ENCODE measurements around the gene TM2D1.

Gene TM2D1

DNA sequence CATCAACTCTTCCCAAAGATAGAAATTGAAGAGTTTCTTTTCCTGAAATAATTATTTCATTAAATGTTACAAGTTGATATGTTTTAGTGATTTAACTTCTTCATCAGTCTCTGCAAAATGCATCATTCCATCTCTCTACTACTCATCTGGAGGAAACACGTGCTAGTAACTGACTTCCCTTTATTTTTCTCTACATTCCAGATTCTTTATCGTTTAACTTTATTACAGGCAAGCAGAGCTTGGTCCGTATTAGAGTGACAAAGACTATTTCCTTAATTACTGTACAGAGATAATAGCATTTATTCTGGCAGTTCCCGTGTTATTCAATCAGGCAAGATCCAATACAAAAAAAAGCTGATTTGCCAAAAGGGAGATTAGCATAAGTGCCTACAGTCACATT lies 88.6 kb downstream of the TM2D1 start:
- H3K4me3 ChIP-seq (ENCODE audit: low read length), result no peak overlapping the region

DNA sequence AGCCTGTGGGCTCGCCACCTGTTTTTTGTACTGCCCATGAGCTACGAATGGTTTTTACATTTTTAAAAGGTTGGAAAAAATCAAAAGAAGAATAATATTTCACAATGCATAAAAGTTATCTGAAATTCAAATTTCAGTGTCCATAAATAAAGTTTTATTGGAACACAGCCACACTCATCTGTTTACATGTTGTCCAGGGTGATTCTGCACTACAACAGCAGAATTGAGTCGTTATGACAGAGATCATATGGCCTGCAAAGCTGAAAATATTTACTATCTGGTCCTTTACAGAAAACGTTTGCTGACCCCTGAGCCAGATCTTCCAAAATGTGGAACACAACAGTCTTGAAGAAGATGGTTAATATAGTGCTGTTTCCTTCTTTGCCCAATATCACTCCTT lies 89.4 kb downstream of the TM2D1 start:
- TF ChIP-seq, protein P1, sequence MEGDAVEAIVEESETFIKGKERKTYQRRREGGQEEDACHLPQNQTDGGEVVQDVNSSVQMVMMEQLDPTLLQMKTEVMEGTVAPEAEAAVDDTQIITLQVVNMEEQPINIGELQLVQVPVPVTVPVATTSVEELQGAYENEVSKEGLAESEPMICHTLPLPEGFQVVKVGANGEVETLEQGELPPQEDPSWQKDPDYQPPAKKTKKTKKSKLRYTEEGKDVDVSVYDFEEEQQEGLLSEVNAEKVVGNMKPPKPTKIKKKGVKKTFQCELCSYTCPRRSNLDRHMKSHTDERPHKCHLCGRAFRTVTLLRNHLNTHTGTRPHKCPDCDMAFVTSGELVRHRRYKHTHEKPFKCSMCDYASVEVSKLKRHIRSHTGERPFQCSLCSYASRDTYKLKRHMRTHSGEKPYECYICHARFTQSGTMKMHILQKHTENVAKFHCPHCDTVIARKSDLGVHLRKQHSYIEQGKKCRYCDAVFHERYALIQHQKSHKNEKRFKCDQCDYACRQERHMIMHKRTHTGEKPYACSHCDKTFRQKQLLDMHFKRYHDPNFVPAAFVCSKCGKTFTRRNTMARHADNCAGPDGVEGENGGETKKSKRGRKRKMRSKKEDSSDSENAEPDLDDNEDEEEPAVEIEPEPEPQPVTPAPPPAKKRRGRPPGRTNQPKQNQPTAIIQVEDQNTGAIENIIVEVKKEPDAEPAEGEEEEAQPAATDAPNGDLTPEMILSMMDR (IDR thresholded peaks at IDR 0.05; ENCODE audit: low read depth, low read length, poor library complexity, severe bottlenecking), result no peak
- no peak for TF ChIP-seq EZH2phosphoT487 (IDR thresholded peaks at IDR 0.05; ENCODE audit: borderline replicate concordance, low read length)
- no peak overlapping the region for H3K27ac ChIP-seq (ENCODE audit: low read depth, low read length)

More for the DNA sequence above, 88.6 kb downstream of the TM2D1 start:
- H3K27ac ChIP-seq (ENCODE audit: low read depth, low read length), result no peak overlapping the region
- H3K4me1 ChIP-seq (ENCODE audit: control insufficient read depth, low read length), result peaks cover 3% of the 10 kb centered on the region
- no peaks in the 10 kb centered on the region for H3K79me2 ChIP-seq (ENCODE audit: control insufficient read depth, low read length)
- H3K27me3 ChIP-seq (ENCODE audit: control insufficient read depth, low read length), result 0 out of 2 replicates have a peak, but pooled peaks cover 5% of the 10 kb centered on the region
- no peaks in the 10 kb centered on the region for H3K36me3 ChIP-seq (ENCODE audit: control insufficient read depth, low read length)
- TF ChIP-seq, protein P1 (IDR thresholded peaks at IDR 0.05; ENCODE audit: low read depth, low read length, poor library complexity, severe bottlenecking), result no peak
- TF ChIP-seq EZH2phosphoT487 (IDR thresholded peaks at IDR 0.05; ENCODE audit: borderline replicate concordance, low read length), result no peak
- H3K9me3 ChIP-seq (ENCODE audit: control insufficient read depth, insufficient read depth, low read length), result no peaks in the 10 kb centered on the region
- H4K20me1 ChIP-seq (ENCODE audit: control insufficient read depth, insufficient read depth, low read depth, low read length), result no peaks in the 10 kb centered on the region
- H3F3A ChIP-seq (ENCODE audit: control insufficient read depth, insufficient read depth), result no peaks in the 10 kb centered on the region
- H3K4me2 ChIP-seq (ENCODE audit: low read length), result no peak overlapping the region
- no peaks in the 10 kb centered on the region for H3K9me2 ChIP-seq (replicated peaks; ENCODE audit: control insufficient read depth, low read length)

DNA sequence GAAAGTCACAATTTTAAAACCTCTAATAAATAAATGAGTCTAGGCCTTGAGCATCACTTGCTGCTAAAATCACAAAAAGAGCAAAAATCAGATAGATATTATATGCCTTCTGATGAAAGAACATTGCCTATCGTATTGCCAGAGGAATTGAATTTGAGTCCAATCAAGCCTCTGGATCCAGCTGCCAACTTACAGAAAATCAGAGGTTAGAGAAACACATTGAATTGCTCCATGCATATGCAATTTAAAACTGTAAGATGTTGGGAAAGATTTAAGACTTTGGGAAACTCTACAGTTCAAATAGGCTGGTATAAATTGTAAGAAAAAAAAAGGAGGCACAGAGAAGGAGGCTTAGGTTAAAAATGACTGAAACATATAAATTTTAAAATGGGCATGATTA lies 93.5 kb downstream of the TM2D1 start:
- Histone ChIP-seq H3K4me1 (ENCODE audit: control insufficient read depth, low read length) (no peaks in the 10 kb centered on the region), H3K27me3 (ENCODE audit: control insufficient read depth, low read length) (0 out of 2 replicates have a peak, but pooled peaks cover 1% of the 10 kb centered on the region), H3K27ac (ENCODE audit: low read depth, low read length) (no peak overlapping the region), H3K9me2 (replicated peaks; ENCODE audit: control insufficient read depth, low read length) (no peaks in the 10 kb centered on the region), H4K20me1 (ENCODE audit: control insufficient read depth, insufficient read depth, low read depth, low read length) (no peaks in the 10 kb centered on the region), H3K79me2 (ENCODE audit: control insufficient read depth, low read length) (no peaks in the 10 kb centered on the region), H3K36me3 (ENCODE audit: control insufficient read depth, low read length) (no peaks in the 10 kb centered on the region), H3F3A (ENCODE audit: control insufficient read depth, insufficient read depth) (no peaks in the 10 kb centered on the region), H3K4me3 (ENCODE audit: low read length) (no peak overlapping the region), H3K9me3 (ENCODE audit: control insufficient read depth, insufficient read depth, low read length) (no peaks in the 10 kb centered on the region), H3K4me2 (ENCODE audit: low read length) (no peak overlapping the region)
- no peak for TF ChIP-seq EZH2phosphoT487 (IDR thresholded peaks at IDR 0.05; ENCODE audit: borderline replicate concordance, low read length)
- TF ChIP-seq, protein P1 (IDR thresholded peaks at IDR 0.05; ENCODE audit: low read depth, low read length, poor library complexity, severe bottlenecking), result no peak

More for the DNA sequence above, 89.4 kb downstream of the TM2D1 start:
- H3K36me3 ChIP-seq (ENCODE audit: control insufficient read depth, low read length), result no peaks in the 10 kb centered on the region
- H3K27me3 ChIP-seq (ENCODE audit: control insufficient read depth, low read length), result 0 out of 2 replicates have a peak, but pooled peaks cover 5% of the 10 kb centered on the region
- H3K9me3 ChIP-seq (ENCODE audit: control insufficient read depth, insufficient read depth, low read length), result no peaks in the 10 kb centered on the region
- no peak overlapping the region for H3K4me3 ChIP-seq (ENCODE audit: low read length)
- no peaks in the 10 kb centered on the region for H3K4me1 ChIP-seq (ENCODE audit: control insufficient read depth, low read length)
- no peaks in the 10 kb centered on the region for H4K20me1 ChIP-seq (ENCODE audit: control insufficient read depth, insufficient read depth, low read depth, low read length)
- H3F3A ChIP-seq (ENCODE audit: control insufficient read depth, insufficient read depth), result no peaks in the 10 kb centered on the region
- H3K9me2 ChIP-seq (replicated peaks; ENCODE audit: control insufficient read depth, low read length), result no peaks in the 10 kb centered on the region
- H3K4me2 ChIP-seq (ENCODE audit: low read length), result no peak overlapping the region
- no peaks in the 10 kb centered on the region for H3K79me2 ChIP-seq (ENCODE audit: control insufficient read depth, low read length)
